Left colon (tissue), 2 donors: ENCODE data around the gene TRIM45. TPM values are rescaled to one million over a fixed set of nuclear protein-coding genes. Genes with fewer than 3 reads are reported as not detected.

Experiments used
- ATAC-seq: fragments of 200-7000 bp; cut with Tn5 transposase; one replicate; pipeline ENCODE4 v1.9.1; 2020; ENCODE audit warnings: mild to moderate bottlenecking, moderate library complexity
- DNase-seq, 2 donors: peaks; one replicate each; pipeline ENCODE4 v3.0.0-alpha.2; 2020
- intact Hi-C, 2 donors: fragments of 100-400 bp; cut with DNase I in 1 of 2; cut with micrococcal nuclease in 1 of 2; formaldehyde crosslinking; loops; one replicate each; pipeline versions ENCODE4 v1.11.2 to v1.14.0; 2022; cut with DNase I, micrococcal nuclease
- microRNA-seq, 2 donors: library from miRNA; unstranded; fragments of <30 nt; microRNA quantifications; one replicate each; pipeline versions ENCODE4 v1.1.0 to v1.2.0, GENCODE V29; 2020
- total RNA-seq, 2 donors: library from RNA; stranded (reverse); fragmentation: NEBNext Ultra II Directional; extraction: Animal tissue kit (Norgen Biotek cat#: 25700); gene quantifications; one replicate each; pipeline ENCODE4 v1.2.1, GENCODE V29; 2021
- donor health status: DM: no; HTN: no; CAD: no.
- donor health status: DM: yes; HTN: yes; CAD: no.

The TRIM45 gene
- total RNA-seq, 2 donors from 2014 or later: 1.3 to 1.6 TPM

- DNase-seq (no peak), ATAC-seq (no peak)
- intact Hi-C loops: loop anchor here in 1 of 2 donors (5.0 kb wide), 1 partner anchor 422 kb away; no protein-coding TSS in a partner anchor
Observed at GRCh38 chr1:117070124-117070523, 51.4 kb downstream of the TRIM45 start.

- DNase-seq (no peak), ATAC-seq (no peak)
- intact Hi-C loops: no loop called here
Observed at GRCh38 chr1:117069220-117069844, 52.2 kb downstream of the TRIM45 start.

- no peak for ATAC-seq
- intact Hi-C loops: no loop called here
- no peak for DNase-seq
Observed at GRCh38 chr1:117068580-117068979, 53.0 kb downstream of the TRIM45 start.

GRCh38 chr1:117067533-117068370 lies 53.8 kb downstream of the TRIM45 start:
- intact Hi-C loops: loop anchor here in 1 of 2 donors (2.0 kb wide), 1 partner anchor 61 kb away; no protein-coding TSS in a partner anchor
- peak in 1 of 2 donors; percentile 31 for DNase-seq
- ATAC-seq: peak; percentile 87

- peak; percentile 80 for ATAC-seq
- DNase-seq: peak in 1 of 2 donors; percentile 18
- intact Hi-C loops: loop anchor here in 1 of 2 donors (2.0 kb wide), 1 partner anchor 62 kb away; no protein-coding TSS in a partner anchor
Observed at GRCh38 chr1:117066367-117066766, 55.2 kb downstream of the TRIM45 start.

- intact Hi-C loops: no loop called here
- ATAC-seq (no peak), DNase-seq (no peak)
Observed at GRCh38 chr1:117061986-117062415, 59.5 kb downstream of the TRIM45 start.

Small RNA genes lying within 50 kb of the gene (microRNA-seq; reads per million reads assigned to microRNA genes)
- 49.6 to 59.8 reads per million in 2 donors for gene MIR942

Other genes starting within 250 kb of the TRIM45 start
- 10 to 100 TPM; 97.2 to 98.6 TPM for gene PTGFRN, start 211.8 kb downstream of the TRIM45 start, total RNA-seq
- gene CD101, start 120.0 kb downstream of the TRIM45 start, total RNA-seq: 1 to 10 TPM; 2.8 to 3.7 TPM
- gene TTF2, start 61.4 kb downstream of the TRIM45 start, total RNA-seq: 10 to 100 TPM; 25.0 to 28.1 TPM
- gene VTCN1, start 89.2 kb upstream of the TRIM45 start, total RNA-seq: not detected
- 10 to 100 TPM; 30.3 to 32.5 TPM for gene MAN1A2, start 245.7 kb upstream of the TRIM45 start, total RNA-seq